Activated CD8-positive, alpha-beta T cell treated with anti-CD3 and anti-CD28 coated beads, Interleukin-2, amount 10 ng/mL, durations not matched to agents 7 days and 5 days (primary cell): ENCODE measurements around the gene ACOXL. TPM values are rescaled to one million over a fixed set of nuclear protein-coding genes. Genes with fewer than 3 reads are reported as not detected.

Source experiments
- ATAC-seq: fragments of 150-1000 bp; cut with Tn5 transposase; one replicate; pipeline ENCODE4 v1.10.0; 2021; ENCODE audit warnings: moderate library complexity
- CTCF ChIA-PET: fragments of 350-600 bp; sonication (Branson Sonifier 250); formaldehyde crosslinking; loops from one replicate; lab custom pipeline; 2021; ENCODE audit warnings: antibody characterized with exemption; lab: Charles Lee
- POLR2A ChIA-PET: fragments of 350-600 bp; sonication (Branson Sonifier 250); formaldehyde crosslinking; loops from one replicate; lab custom pipeline; 2021; ENCODE audit warnings: antibody characterized with exemption; lab: Charles Lee
- DNase-seq: peaks from one replicate; pipeline ENCODE4 v3.0.0-alpha.2; 2020
- H3K27ac Mint-ChIP-seq: one replicate; pipeline ENCODE4 v1.8.0; 2021; ENCODE audit warnings: mild to moderate bottlenecking, mixed read lengths
- H3K27me3 Mint-ChIP-seq: one replicate; pipeline ENCODE4 v1.8.0; 2021; ENCODE audit warnings: low read depth, mixed read lengths
- H3K36me3 Mint-ChIP-seq: one replicate; pipeline ENCODE4 v1.8.0; 2021; ENCODE audit warnings: low read depth, mixed read lengths
- H3K4me1 Mint-ChIP-seq: one replicate; pipeline ENCODE4 v1.8.0; 2021; ENCODE audit warnings: low read depth, mixed read lengths
- H3K4me3 Mint-ChIP-seq: one replicate; pipeline ENCODE4 v1.8.0; 2021; ENCODE audit warnings: mild to moderate bottlenecking, mixed read lengths
- H3K9me3 Mint-ChIP-seq: one replicate; pipeline ENCODE4 v1.8.0; 2022; ENCODE audit warnings: mixed read lengths; ENCODE audit not compliant: insufficient read depth
- total RNA-seq, 2 experiments: library from RNA; stranded (reverse); gene quantifications; one replicate each; pipeline ENCODE4 v1.2.3, GENCODE V29; 2021

ACOXL gene
- total RNA-seq, 2 experiments from 2014 or later = not detected

DNA sequence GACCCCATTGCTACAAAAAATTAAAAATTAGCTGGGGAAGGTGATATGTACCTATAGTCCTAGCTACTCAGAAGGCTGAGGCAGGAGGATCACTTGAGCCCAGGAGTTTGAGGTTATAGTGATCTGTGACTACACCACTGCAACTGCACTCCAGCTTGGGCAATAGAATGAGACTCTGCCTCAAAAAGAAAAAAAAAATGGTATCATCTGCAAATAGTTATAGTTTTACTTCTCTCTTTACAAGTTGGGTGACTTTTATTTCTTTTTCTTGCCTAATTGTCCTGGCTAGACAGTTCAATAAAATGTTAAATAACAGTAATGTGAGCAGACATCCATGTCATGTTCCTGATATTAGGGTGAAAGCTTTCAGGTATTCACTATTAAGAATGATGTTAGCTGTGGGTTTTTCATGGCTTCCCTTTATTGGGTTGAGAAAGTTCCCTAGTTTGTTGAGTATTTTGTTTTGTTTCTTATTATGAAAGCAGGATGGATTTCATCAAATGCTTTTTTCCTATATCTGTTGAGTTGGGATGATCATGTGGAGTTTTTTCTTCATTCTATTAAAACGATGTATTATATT lies 24.9 kb upstream of the ACOXL start:
- CTCF ChIA-PET = no interaction called here
- Mint-ChIP-seq H3K4me3 (no peak overlapping the region), H3K27me3 (peaks cover 58% of the 10 kb centered on the region), H3K27ac (no peak overlapping the region), H3K4me1 (no peaks in the 10 kb centered on the region), H3K9me3 (no peaks in the 10 kb centered on the region), H3K36me3 (no peaks in the 10 kb centered on the region)
- ATAC-seq = no peak
- no peak for DNase-seq
- POLR2A ChIA-PET = no interaction called here

DNA sequence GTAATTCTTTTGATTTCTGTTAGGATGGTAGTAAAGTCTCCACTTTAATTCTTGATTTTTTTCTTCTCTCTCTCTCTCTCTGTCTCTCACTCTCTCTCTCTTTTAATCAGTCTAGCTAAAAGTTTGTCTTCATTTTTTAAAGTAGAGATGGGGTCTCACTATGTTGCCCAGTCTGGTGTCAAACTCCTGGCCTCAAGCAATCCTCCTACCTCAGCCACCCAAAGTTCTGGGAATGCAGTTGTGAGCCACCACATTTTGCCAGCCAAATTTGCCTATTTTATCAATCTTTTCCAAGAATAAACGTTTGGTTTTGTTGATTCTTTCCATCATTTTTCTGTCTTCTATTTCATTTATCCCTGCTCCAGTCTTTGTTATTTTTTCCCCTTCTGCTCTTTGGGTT lies 23.9 kb upstream of the ACOXL start:
- POLR2A ChIA-PET = no interaction called here
- Mint-ChIP-seq H3K4me1 (peaks cover 2% of the 10 kb centered on the region), H3K27me3 (peaks cover 57% of the 10 kb centered on the region)

DNA sequence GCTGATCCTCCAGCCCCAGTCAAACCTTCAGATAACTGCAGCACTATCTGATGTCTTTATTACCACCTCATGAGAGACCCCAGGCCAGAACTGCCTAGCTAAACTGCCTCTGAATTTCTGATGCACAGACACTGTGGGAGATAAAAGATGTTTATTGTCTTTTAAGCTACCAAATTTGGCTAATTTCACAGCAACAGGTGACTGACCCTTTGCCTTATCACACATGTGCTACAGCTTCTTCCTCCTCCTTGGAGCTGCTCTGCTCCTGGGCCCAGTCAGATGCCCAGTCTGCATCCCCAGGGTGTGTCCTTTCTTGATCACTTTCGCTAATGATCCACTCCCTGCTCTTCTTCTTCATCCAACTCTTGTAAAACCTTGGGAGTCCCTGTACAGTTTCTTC lies 19.6 kb upstream of the ACOXL start:
- Mint-ChIP-seq H3K4me3 (no peak overlapping the region), H3K27me3 (peaks cover 49% of the 10 kb centered on the region), H3K9me3 (no peaks in the 10 kb centered on the region), H3K27ac (no peak overlapping the region), H3K4me1 (peaks cover 4% of the 10 kb centered on the region), H3K36me3 (no peaks in the 10 kb centered on the region)
- CTCF ChIA-PET = no interaction called here
- DNase-seq (no peak), ATAC-seq (no peak)
- POLR2A ChIA-PET = no interaction called here

More for the DNA sequence above, 23.9 kb upstream of the ACOXL start:
- no peaks in the 10 kb centered on the region for H3K36me3 Mint-ChIP-seq
- DNase-seq (no peak), ATAC-seq (no peak)
- no peaks in the 10 kb centered on the region for H3K9me3 Mint-ChIP-seq
- CTCF ChIA-PET = no interaction called here
- H3K27ac Mint-ChIP-seq = no peak overlapping the region
- no peak overlapping the region for H3K4me3 Mint-ChIP-seq

DNA sequence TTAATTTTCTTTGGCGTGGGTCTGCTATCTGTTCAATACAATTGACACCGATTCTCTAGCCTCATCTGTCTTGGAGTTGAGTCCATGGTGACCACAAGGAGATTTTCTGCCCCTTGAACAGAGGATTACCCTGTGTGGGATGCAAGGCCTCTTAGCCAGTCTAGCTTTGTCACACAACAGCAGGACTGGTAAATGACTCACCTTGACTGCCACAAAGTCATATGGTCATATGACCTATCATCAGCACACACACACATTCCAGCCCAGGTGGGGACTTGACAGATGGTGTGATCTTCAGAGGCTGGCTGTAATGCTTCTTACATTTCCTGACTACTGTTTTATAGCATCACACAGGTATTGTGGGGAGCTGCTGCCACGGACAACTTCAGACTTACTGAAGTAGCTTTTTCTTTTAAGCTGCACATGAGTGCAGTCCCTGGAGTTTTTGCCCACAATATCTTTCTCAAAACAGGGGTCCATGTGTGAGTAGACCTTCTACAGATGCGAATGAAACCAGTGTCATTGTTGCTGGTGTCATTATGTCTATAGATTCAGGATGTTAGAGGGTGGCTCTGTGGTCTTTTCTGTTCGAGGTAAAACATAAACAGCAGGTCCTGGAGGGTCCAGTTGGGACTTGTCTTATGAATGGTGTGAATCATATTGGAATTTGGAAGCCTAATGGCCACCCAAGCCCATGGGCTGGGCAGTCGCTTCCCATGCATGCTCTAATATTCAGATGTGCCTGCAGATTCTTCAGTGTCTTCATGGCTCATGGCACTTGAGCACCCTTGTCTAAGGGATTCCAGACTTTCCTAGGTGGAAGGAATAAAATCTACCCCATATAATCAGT lies 18.6 kb upstream of the ACOXL start:
- Mint-ChIP-seq H3K27me3 (peaks cover 45% of the 10 kb centered on the region), H3K27ac (no peak overlapping the region), H3K4me3 (no peak overlapping the region), H3K9me3 (no peaks in the 10 kb centered on the region), H3K36me3 (no peaks in the 10 kb centered on the region), H3K4me1 (peaks cover 4% of the 10 kb centered on the region)
- no peak for DNase-seq
- POLR2A ChIA-PET = no interaction called here
- CTCF ChIA-PET = no interaction called here
- ATAC-seq = no peak

DNA sequence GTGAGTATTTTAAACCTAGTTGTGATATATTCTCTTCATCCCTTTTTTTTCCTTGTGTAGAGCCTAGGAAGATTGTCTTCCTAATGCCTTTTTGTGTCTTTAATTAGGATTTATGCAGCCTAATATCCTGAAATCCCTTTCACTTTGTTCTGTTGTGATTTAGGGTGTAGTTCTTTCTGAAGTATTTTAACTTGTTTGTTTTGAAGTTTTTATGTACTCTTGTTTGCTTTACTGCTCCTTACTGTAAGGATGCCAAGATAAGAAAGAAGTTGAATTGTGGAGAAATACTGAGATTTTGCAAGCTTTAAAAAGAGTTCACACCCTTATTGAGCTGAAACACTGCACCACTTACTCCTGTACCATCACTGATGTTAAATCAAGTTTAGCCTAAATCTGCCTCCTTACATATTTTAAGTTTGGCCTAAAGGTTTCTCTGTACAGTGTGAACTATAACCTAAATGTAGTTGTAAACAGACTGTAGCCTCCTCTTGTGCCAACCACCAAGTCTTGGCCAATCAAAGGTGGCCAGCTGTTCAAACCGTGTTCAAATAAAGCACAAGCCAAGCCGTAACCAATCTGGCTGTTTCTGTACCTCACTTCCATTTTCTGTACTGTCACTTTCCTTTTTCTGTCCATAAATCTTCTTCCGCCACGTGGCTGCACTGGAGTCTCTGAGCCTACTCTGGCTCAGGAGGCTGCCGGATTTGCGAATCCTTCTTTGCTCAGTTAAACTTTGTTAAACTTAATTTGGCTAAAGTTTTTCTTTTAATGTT lies 17.7 kb upstream of the ACOXL start:
- no peak for DNase-seq
- Mint-ChIP-seq H3K4me3 (no peak overlapping the region), H3K27me3 (peaks cover 44% of the 10 kb centered on the region), H3K4me1 (peaks cover 4% of the 10 kb centered on the region), H3K27ac (no peak overlapping the region), H3K36me3 (no peaks in the 10 kb centered on the region), H3K9me3 (no peaks in the 10 kb centered on the region)
- no peak for ATAC-seq
- CTCF ChIA-PET = interaction anchor here (0.9 kb wide), 1 partner anchor 40 kb away, joined by 3 read pairs; no protein-coding TSS in a partner anchor
- POLR2A ChIA-PET = no interaction called here

DNA sequence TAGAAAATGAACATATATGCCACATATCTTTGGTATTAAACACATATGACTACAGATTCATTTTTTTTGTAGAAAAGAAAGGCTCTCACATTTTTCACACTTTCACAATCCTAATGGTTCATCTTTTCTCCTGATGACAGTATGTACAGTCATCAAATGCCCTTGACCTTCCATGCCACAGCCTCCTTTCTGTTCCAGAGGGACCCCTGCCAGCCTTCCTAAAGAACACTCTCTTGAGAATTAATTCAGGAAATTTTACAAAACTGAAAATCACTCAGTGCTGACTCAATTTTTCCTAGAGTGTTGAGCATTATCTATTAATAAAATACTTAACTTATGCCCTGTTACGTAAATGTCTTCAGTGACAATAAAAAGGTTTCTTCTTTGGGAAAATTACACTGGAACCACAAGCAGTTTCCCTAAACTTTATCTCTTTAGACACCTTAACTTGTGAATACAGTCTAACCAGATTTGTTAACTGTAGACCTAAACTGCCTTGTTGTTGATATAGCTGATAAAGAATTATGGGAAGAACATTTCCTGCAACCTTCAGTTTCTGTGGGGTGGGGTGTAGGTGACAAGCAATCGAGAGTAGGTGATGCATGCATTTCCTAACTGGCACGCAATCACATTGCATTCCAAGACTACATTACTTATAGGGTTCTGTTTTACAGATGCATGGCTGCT lies 15.3 kb upstream of the ACOXL start:
- Mint-ChIP-seq H3K27me3 (peaks cover 39% of the 10 kb centered on the region), H3K4me1 (peaks cover 4% of the 10 kb centered on the region), H3K27ac (no peak overlapping the region), H3K9me3 (no peaks in the 10 kb centered on the region), H3K36me3 (no peaks in the 10 kb centered on the region), H3K4me3 (no peak overlapping the region)
- DNase-seq = no peak
- CTCF ChIA-PET = no interaction called here
- ATAC-seq = no peak
- POLR2A ChIA-PET = no interaction called here

DNA sequence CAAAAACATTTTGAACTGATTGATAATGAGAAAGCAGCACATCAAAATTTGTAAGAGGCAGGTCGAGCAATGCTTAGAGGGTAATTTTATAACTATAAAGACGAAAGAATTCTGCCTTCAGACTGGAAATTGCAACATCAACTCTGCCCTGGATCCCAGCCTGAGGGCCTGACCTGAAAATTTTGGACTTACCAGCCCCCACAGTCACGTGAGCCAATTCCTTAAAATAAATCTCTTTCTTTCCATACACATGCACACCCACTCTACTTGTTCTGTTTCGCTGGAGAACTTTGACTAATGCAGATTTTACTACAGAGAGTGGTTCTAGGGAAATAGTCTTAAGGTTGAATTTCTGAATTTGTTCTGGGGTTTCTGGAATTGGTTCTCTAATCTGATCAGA lies 14.6 kb upstream of the ACOXL start:
- peaks cover 33% of the 10 kb centered on the region for H3K27me3 Mint-ChIP-seq

DNA sequence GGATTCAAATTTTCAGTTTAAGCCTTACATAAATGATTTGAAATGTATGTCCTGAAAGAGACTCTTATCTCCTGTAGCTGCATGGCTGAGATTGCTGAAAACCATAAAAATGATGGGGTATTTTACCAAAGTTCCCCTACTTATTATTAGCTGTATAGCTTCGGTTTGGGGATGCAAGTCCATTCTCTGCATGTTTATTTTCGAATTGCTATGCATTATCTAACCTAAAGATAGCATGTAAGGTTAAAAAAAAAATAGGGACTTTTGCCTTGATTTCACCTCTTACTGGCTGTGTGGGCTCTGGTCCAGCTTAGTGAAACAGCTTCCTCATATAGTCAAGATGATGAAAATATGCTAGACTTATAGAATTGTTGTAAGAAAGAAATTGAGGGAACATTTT lies 14.0 kb upstream of the ACOXL start:
- peaks cover 2% of the 10 kb centered on the region for H3K4me1 Mint-ChIP-seq
- POLR2A ChIA-PET = no interaction called here
- H3K4me3 Mint-ChIP-seq = no peak overlapping the region
- no peaks in the 10 kb centered on the region for H3K36me3 Mint-ChIP-seq
- CTCF ChIA-PET = no interaction called here
- no peak for DNase-seq
- no peak overlapping the region for H3K27ac Mint-ChIP-seq
- H3K27me3 Mint-ChIP-seq = peaks cover 31% of the 10 kb centered on the region
- no peak for ATAC-seq
- no peaks in the 10 kb centered on the region for H3K9me3 Mint-ChIP-seq

More for the DNA sequence above, 14.6 kb upstream of the ACOXL start:
- CTCF ChIA-PET = no interaction called here
- Mint-ChIP-seq H3K4me1 (peaks cover 4% of the 10 kb centered on the region), H3K4me3 (no peak overlapping the region), H3K27ac (no peak overlapping the region), H3K36me3 (no peaks in the 10 kb centered on the region), H3K9me3 (no peaks in the 10 kb centered on the region)
- POLR2A ChIA-PET = no interaction called here
- DNase-seq (no peak), ATAC-seq (no peak)

DNA sequence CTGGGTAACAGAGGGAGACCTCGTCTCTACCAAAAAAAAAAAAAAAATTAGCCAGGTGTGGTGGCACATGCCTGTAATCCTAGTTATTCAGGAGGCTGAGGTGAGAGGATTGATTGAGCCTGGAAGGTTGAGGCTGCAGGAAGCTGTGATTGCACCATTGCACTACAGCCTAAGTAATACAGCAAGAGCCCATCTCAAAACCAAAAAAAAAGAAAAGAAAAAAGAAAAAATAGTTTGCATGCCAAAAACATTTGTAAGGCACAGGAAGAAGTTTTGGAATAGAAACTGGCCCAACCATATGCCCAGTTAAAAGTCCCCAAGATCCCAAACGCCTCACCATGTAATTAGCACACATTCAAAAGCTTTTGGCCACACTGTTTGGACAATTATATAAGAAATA lies 13.4 kb upstream of the ACOXL start:
- POLR2A ChIA-PET = no interaction called here
- Mint-ChIP-seq H3K36me3 (no peaks in the 10 kb centered on the region), H3K9me3 (no peaks in the 10 kb centered on the region), H3K27me3 (peaks cover 32% of the 10 kb centered on the region), H3K4me3 (no peak overlapping the region), H3K27ac (no peak overlapping the region), H3K4me1 (peaks cover 3% of the 10 kb centered on the region)
- CTCF ChIA-PET = no interaction called here
- no peak for ATAC-seq
- DNase-seq = no peak

DNA sequence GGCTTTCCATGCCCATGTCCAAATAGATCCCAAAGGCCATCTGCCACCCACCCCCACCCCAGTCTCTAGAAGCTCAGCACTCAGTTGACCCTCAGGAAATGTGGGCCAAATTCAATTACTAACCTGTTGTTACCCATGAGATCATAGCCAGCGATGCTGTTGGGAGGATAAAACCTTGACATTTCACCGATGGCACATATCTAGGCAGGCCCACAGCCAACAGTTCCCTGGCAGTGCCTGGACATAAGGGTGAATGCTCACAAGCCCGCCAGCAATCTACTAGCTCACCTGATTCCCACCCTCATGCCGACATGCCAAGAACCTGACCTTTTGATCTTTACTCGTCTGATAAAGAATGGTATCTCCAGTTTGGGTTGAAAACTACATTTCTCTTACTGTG lies 11.8 kb upstream of the ACOXL start:
- H3K4me3 Mint-ChIP-seq = no peak overlapping the region
- H3K27me3 Mint-ChIP-seq = peaks cover 33% of the 10 kb centered on the region
- ATAC-seq (no peak), DNase-seq (no peak)
- H3K9me3 Mint-ChIP-seq = no peaks in the 10 kb centered on the region
- peaks cover 3% of the 10 kb centered on the region for H3K4me1 Mint-ChIP-seq
- no peaks in the 10 kb centered on the region for H3K36me3 Mint-ChIP-seq
- POLR2A ChIA-PET = no interaction called here
- CTCF ChIA-PET = interaction anchor here (0.6 kb wide), 1 partner anchor 393 kb away, joined by 3 read pairs; no protein-coding TSS in a partner anchor
- H3K27ac Mint-ChIP-seq = no peak overlapping the region

DNA sequence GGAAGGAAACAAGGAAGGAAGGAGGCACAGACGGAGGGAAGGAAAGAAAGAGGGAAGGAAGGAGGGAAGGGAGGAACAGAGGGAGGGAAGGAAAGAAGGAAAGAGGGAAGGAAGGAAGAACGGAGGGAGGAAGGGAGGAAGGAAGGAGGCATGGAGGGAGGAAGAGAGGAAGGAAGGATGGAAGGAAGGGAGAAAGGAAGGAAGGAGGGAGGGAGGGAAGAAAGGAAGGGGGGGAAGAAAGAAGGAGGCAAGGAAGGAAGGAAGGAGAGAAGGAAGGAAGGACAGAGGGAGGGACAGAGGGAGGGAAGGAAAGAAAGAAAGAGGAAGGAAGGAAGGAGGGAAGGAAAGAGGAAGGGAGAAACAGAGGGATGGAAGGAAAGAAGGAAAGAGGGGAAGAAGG lies 7.6 kb upstream of the ACOXL start:
- ATAC-seq = no peak
- Mint-ChIP-seq H3K9me3 (no peaks in the 10 kb centered on the region), H3K36me3 (no peaks in the 10 kb centered on the region), H3K27ac (no peak overlapping the region), H3K4me3 (no peak overlapping the region), H3K27me3 (peaks cover 24% of the 10 kb centered on the region), H3K4me1 (peaks cover 3% of the 10 kb centered on the region)
- ChIA-PET CTCF (interaction anchor here (1.4 kb wide), 1 partner anchor 30 kb away, joined by 4 read pairs; no protein-coding TSS in a partner anchor), POLR2A (interaction anchor here (1.3 kb wide), 1 partner anchor 47 kb away, joined by 3 read pairs; the partner anchor contains the start of gene BUB1)
- DNase-seq = no peak
